Upper lobe of left lung (tissue), 6 donors: ENCODE measurements around the gene TRA2A. TPM values are rescaled to one million over a fixed set of nuclear protein-coding genes. Genes with fewer than 3 reads are reported as not detected.
A peak's percentile ranks its signal among the peaks of the same experiment; 100 is the strongest.

Source experiments
- ATAC-seq, 2 donors: fragments of 200-7000 bp; cut with Tn5 transposase; one replicate each; pipeline ENCODE4 v1.9.1; 2022; ENCODE audit warnings: mild to moderate bottlenecking in 2 of 2, moderate library complexity in 2 of 2; ENCODE audit not compliant: low FRiP score in 2 of 2
- DNase-seq, 2 donors: peaks; one replicate each; pipeline ENCODE4 v3.0.0-alpha.2; 2019 to 2020
- H3K27ac ChIP-seq, 4 donors: fragments of 200-600 bp; sonication (generic); one replicate each; pipeline ENCODE4 v1.5.1; 2016 to 2019
- H3K27me3 ChIP-seq, 4 donors: fragments of 200-600 bp; sonication (generic); one replicate each; pipeline ENCODE4 v1.5.1; 2017 to 2019
- H3K36me3 ChIP-seq, 4 donors: fragments of 200-600 bp; sonication (generic); one replicate each; pipeline ENCODE4 v1.5.1; 2016 to 2019
- H3K4me1 ChIP-seq, 4 donors: fragments of 200-600 bp; sonication (generic); one replicate each; pipeline ENCODE4 v1.5.1; 2018 to 2019
- H3K4me3 ChIP-seq, 4 donors: fragments of 200-600 bp; sonication (generic); one replicate each; pipeline ENCODE4 v1.5.1; 2017 to 2019; ENCODE audit warnings: mild to moderate bottlenecking in 2 of 4, moderate library complexity in 1 of 4
- H3K9me3 ChIP-seq, 4 donors: fragments of 200-600 bp; sonication (generic); one replicate each; pipeline ENCODE4 v1.5.1; 2018 to 2019
- CTCF ChIP-seq, 6 experiments: fragments of 450-650 bp in 4 of 6; fragments of 200-600 bp in 2 of 6; sonication (generic) in 2 of 6; IDR thresholded peaks; one replicate each; pipeline ENCODE4 v1.5.1; 2016 to 2019; ENCODE audit warnings: antibody characterized with exemption in 6 of 6
- EP300 ChIP-seq, 4 donors: sonication (generic); formaldehyde crosslinking; IDR thresholded peaks; one replicate each; pipeline ENCODE4 v1.5.1; 2017; ENCODE audit warnings: antibody characterized with exemption in 4 of 4, control low read depth in 2 of 4
- POLR2A ChIP-seq, 4 donors: fragments of 450-650 bp; IDR thresholded peaks; one replicate each; pipeline ENCODE4 v1.5.1; 2016 to 2017; ENCODE audit warnings: antibody characterized with exemption in 4 of 4, mild to moderate bottlenecking in 2 of 4
- POLR2AphosphoS5 ChIP-seq, 2 donors: sonication (generic); formaldehyde crosslinking; IDR thresholded peaks; one replicate each; pipeline ENCODE4 v1.5.1; 2017; ENCODE audit warnings: antibody characterized with exemption in 2 of 2
- WGBS, 2 donors: methylation state at CpG; one replicate each; pipeline ENCODE4 v1.1.5; 2017 to 2018; 5-methylcytosine and 5-hydroxymethylcytosine counted together
- total RNA-seq, 6 donors: library from RNA; depleted of rRNA in 4 of 6; stranded (reverse); fragments of >200 nt in 4 of 6; gene quantifications; one replicate each; pipeline versions ENCODE4 v1.1.0 to v1.2.1, GENCODE V29; 2016 to 2021
- donor health status: DM: no; HTN: no; CAD: no; lungs with moderate emphysema.
- donor health status: DM: no; HTN: yes; CAD: no; lungs with severe emphysema.

Gene TRA2A
- total RNA-seq, 6 donors from 2014 or later: 35.1 to 192 (median 61.0) TPM

DNA sequence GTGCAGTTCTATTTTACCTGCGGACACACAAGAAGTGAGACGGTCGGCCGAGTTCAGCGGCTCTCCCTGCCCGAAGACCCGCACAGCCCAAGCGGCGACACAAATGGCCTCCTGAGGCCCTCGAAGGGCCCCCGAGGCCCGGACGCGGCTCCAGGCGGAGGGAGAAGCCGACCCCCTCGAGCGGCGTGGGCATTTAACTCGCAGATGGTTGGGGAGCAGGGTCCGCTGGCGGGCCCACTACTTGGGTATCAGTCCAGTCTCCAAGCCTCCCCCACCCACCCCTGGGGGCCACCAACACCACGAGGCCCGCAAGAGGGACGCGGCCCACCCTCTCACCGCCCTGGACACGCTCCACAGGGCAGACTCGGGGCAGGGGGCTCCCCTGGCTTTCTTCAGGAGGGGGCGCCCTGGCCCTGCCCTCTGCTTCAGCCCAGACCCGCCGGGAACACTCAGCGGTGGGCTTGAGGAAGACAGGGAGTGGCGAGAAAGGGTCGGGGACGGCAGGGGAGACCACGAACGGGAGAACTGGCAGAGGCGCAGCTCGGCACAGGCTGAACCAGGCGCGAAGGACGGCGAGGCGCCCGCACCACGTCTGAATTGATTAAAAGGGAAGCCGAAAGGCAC, 63.1 kb downstream of the TRA2A start:
- peak overlapping the region in 3 of 4 donors; percentile 28 to 42 (median 41) for H3K4me3 ChIP-seq
- H3K36me3 ChIP-seq: no peaks in the 10 kb centered on the region
- 5% methylated on average over 15 to 39 of the region's 48 CpGs for WGBS, 2 donors
- no peaks in the 10 kb centered on the region for H3K9me3 ChIP-seq
- H3K4me1 ChIP-seq: peaks cover 41 to 49% (median 44%) of the 10 kb centered on the region in 4 donors
- TF ChIP-seq EP300 (IDR thresholded peaks at IDR 0.05) (no peak), CTCF (IDR thresholded peaks at IDR 0.05) (no peak), POLR2A (IDR thresholded peaks at IDR 0.05) (no peak)
- ATAC-seq: peak in 1 of 2 donors; percentile 11
- H3K27ac ChIP-seq: no peak overlapping the region
- peak in 1 of 2 donors; percentile 71 for DNase-seq
- H3K27me3 ChIP-seq: peaks cover 3 to 76% (median 53%) of the 10 kb centered on the region in 4 donors

DNA sequence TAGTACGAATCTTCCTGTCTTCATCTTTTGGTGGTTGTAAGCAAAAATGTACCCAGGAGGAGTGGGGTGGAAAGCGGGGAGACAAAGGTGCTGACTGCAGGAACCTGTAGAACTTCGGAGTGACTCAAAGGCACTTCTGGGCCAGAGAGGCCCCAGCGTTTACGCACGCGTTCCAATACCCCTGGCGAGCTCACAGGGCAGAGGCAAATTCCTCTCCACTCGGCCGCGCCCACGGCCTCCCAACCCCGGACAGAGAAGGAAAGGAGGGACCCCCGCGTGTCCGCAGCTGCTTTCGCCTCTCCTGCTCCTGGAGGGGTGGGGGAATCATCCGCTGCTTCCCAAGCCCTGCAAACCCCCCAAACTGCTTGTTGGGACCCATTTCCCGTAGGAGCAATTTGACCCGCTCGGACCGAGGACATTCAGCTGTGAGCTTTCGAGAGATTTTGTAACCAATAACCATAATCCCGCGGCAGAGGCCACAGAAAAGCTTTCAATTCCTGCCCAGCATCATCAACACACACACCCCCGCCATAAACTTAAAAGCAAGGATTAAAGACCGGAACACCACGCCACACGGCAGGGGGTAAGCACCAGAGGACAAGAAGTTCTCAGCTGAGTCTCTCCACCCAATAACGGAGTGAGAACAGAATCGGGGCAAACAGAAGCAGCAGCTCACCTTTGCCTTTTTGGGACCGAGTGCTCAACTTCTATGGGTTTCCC, 63.8 kb downstream of the TRA2A start:
- Histone ChIP-seq H3K4me3 (peak overlapping the region in 1 of 4 donors; percentile 41), H3K27ac (no peak overlapping the region), H3K36me3 (no peaks in the 10 kb centered on the region), H3K27me3 (peaks cover 3 to 69% (median 47%) of the 10 kb centered on the region in 4 donors), H3K4me1 (peaks cover 39 to 43% (median 42%) of the 10 kb centered on the region in 4 donors), H3K9me3 (no peaks in the 10 kb centered on the region)
- 7 to 8% methylated on average over 29 to 32 of the region's 32 CpGs for WGBS, 2 donors
- peak in 1 of 2 donors; percentile 30 for ATAC-seq
- no peak for TF ChIP-seq POLR2A (IDR thresholded peaks at IDR 0.05)
- TF ChIP-seq EP300 (IDR thresholded peaks at IDR 0.05): no peak
- TF ChIP-seq CTCF (IDR thresholded peaks at IDR 0.05): no peak
- TF ChIP-seq POLR2AphosphoS5 (IDR thresholded peaks at IDR 0.05): no peak
- DNase-seq: peak in 1 of 2 donors; percentile 55

DNA sequence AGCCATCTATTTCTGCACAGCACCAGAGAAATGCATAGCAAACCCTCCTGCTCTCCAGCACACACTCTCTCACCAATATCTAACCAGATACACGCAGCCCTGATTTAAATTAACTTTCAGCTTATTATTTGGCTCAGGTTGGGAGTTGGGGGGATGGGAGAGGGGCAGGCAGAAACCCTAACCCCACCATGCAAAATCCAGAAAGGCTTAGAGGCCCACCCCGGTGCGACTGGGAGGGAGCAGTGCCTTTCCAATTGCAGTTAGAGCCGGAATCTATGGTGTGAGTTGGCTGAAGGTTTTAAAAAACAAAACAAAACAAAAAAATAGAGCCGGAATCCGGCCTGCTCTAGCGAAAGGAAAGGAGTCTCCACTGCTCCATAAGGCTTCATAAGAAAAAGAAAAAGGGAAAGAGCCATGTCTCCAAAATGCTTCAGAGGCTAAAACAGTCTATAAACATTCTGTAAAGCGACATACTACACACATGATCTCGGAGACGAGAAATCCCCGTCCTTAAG, 64.4 kb downstream of the TRA2A start:
- H3K9me3 ChIP-seq: no peaks in the 10 kb centered on the region
- TF ChIP-seq CTCF (IDR thresholded peaks at IDR 0.05) (no peak), EP300 (IDR thresholded peaks at IDR 0.05) (no peak), POLR2A (IDR thresholded peaks at IDR 0.05) (no peak), POLR2AphosphoS5 (IDR thresholded peaks at IDR 0.05) (no peak)
- H3K27me3 ChIP-seq: peaks cover 3 to 63% (median 44%) of the 10 kb centered on the region in 4 donors
- DNase-seq (no peak), ATAC-seq (no peak)
- H3K36me3 ChIP-seq: no peaks in the 10 kb centered on the region
- peaks cover 39 to 43% (median 42%) of the 10 kb centered on the region in 4 donors for H3K4me1 ChIP-seq
- H3K4me3 ChIP-seq: no peak overlapping the region
- 29 to 36% methylated on average over 11 of the region's 11 CpGs for WGBS, 2 donors
- no peak overlapping the region for H3K27ac ChIP-seq

DNA sequence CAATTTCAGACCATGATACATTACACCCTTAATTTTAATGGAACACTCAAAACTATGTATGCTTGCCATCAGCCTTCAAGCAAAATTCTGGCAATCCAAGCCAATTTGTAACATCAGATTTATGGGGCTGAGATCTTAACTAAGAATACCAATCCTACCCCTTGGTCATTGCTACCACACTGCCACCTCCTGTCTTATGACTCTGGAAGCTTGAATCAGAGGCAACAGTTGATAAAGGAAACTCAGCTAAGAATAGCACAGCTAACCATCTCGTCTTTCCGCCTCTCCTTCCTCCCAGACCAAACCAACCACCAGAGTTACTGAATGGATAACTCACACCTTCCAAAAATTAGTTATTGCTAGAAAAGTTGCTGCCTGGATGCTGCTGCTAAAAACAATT, 68.9 kb downstream of the TRA2A start:
- DNase-seq (no peak), ATAC-seq (no peak)
- peaks cover 3 to 6% (median 5%) of the 10 kb centered on the region in 4 donors for H3K4me1 ChIP-seq
- H3K9me3 ChIP-seq: no peaks in the 10 kb centered on the region
- peaks cover 0 to 18% (median 6%) of the 10 kb centered on the region in 4 donors for H3K27me3 ChIP-seq
- H3K4me3 ChIP-seq: no peak overlapping the region
- TF ChIP-seq CTCF (IDR thresholded peaks at IDR 0.05) (peak in 2 of 6 experiments; percentile 40 to 44), POLR2A (IDR thresholded peaks at IDR 0.05) (no peak)
- no peaks in the 10 kb centered on the region for H3K36me3 ChIP-seq
- no peak overlapping the region for H3K27ac ChIP-seq
- 13 to 15% methylated on average over 2 of the region's 2 CpGs for WGBS, 2 donors
